ENCODE measurements around the gene SCN4A. TPM values are rescaled to one million over a fixed set of nuclear protein-coding genes. Genes with fewer than 3 reads are reported as not detected.
A peak's percentile ranks its signal among the peaks of the same experiment; 100 is the strongest.
"Not testable (repeated sequence)": the region's sequence is repeated elsewhere in the genome, so short reads cannot be mapped to it uniquely, and the experiment has no call there.

Gene SCN4A
- total RNA-seq, 2 experiments from 2014 or later, result 0.04 to 0.17 TPM

DNA sequence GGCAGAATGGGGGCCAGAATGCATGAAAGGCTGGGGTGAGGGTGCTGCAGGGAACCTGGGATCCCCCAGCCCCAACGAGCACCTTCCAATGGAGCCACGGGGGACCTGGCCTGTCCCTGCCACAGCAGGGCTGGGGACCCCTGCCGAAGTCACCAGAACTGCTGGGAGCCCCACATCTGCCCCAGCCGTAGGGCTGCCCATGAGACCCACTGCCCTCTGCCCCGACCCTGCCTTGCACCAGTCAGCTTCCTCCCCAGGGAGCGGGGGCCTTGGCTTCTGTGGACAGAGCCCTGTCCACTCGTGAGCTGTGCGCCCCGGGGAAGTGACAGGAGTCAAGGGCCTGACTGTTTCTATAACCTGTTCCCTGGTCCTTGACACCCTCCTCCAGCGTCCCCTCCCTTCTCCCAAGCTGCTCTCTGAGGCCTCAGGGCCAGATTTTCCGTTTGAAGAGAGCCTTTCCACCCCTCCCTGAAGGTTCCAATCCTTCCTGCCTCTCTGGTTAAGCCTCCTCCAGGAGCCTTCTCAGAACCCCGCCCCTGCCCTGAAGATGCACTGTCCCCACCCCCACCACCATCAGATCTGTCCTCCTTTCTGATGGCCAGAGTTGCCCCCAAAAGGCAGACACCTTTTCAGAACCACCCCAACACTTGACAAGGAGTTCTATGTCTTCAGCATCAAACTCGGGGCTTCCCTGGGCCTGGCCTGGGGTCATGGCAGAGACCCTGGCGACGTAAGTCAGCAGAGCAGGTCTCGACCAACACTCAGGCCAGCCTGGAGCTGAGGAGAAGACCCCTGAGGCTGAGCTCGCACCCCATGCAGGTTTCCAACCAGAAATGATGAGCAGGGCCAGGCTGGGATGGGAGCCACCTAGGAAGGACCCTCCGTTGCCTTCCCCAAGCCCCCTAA, 14.8 kb upstream of the SCN4A start:
- H3K27ac Mint-ChIP-seq, result peak overlapping the region; percentile 26
- H3K36me3 Mint-ChIP-seq (ENCODE audit: low read depth), result peaks cover 4% of the 10 kb centered on the region
- ChIA-PET POLR2A (no interaction called here), CTCF (interaction anchor here (0.6 to 2.7 kb wide), 4 partner anchors 10 to 278 kb away, joined by 3 to 11 read pairs (median 4); partner anchors contain the start of gene GH1)
- peaks cover 58% of the 10 kb centered on the region for H3K4me1 Mint-ChIP-seq
- peaks cover 5% of the 10 kb centered on the region for H3K9me3 Mint-ChIP-seq
- peaks cover 8% of the 10 kb centered on the region for H3K27me3 Mint-ChIP-seq
- no peak for DNase-seq
- H3K4me3 Mint-ChIP-seq, result no peak overlapping the region

GRCh38 chr17:63986821-63987220, 14.1 kb upstream of the SCN4A start:
- DNase-seq, result no peak
- Mint-ChIP-seq H3K36me3 (ENCODE audit: low read depth) (peaks cover 4% of the 10 kb centered on the region), H3K4me3 (no peak overlapping the region), H3K9me3 (peaks cover 9% of the 10 kb centered on the region), H3K27ac (peak overlapping the region; percentile 75), H3K27me3 (peaks cover 3% of the 10 kb centered on the region), H3K4me1 (peaks cover 51% of the 10 kb centered on the region)
- POLR2A ChIA-PET, result no interaction called here
- CTCF ChIA-PET, result interaction anchor here (0.6 to 2.7 kb wide), 2 partner anchors 68 to 279 kb away, joined by 4 to 11 read pairs; partner anchors contain the start of gene GH1

- Mint-ChIP-seq H3K36me3 (ENCODE audit: low read depth) (peaks cover 4% of the 10 kb centered on the region), H3K4me3 (no peak overlapping the region), H3K9me3 (peaks cover 11% of the 10 kb centered on the region), H3K27me3 (no peaks in the 10 kb centered on the region), H3K27ac (peak overlapping the region; percentile 85), H3K4me1 (peaks cover 39% of the 10 kb centered on the region)
- CTCF ChIA-PET, result interaction anchor here (0.7 to 3.4 kb wide), 15 partner anchors 9 to 97 kb away, joined by 3 to 11 read pairs (median 3); partner anchors contain the start of gene GH1
- no peak for DNase-seq
- POLR2A ChIA-PET, result no interaction called here
Observed at GRCh38 chr17:63985387-63986140, 12.8 kb upstream of the SCN4A start.

- Mint-ChIP-seq H3K27me3 (no peaks in the 10 kb centered on the region), H3K4me3 (no peak overlapping the region), H3K36me3 (ENCODE audit: low read depth) (peaks cover 4% of the 10 kb centered on the region), H3K27ac (peak overlapping the region; percentile 85), H3K4me1 (peaks cover 31% of the 10 kb centered on the region), H3K9me3 (peaks cover 11% of the 10 kb centered on the region)
- POLR2A ChIA-PET, result no interaction called here
- peak; percentile 79 for DNase-seq
- CTCF ChIA-PET, result interaction anchor here (1.0 to 3.4 kb wide), 11 partner anchors 9 to 81 kb away, joined by 3 to 11 read pairs (median 4); partner anchors contain the start of gene GH1
Observed at GRCh38 chr17:63984651-63985386, 12.1 kb upstream of the SCN4A start.

DNA sequence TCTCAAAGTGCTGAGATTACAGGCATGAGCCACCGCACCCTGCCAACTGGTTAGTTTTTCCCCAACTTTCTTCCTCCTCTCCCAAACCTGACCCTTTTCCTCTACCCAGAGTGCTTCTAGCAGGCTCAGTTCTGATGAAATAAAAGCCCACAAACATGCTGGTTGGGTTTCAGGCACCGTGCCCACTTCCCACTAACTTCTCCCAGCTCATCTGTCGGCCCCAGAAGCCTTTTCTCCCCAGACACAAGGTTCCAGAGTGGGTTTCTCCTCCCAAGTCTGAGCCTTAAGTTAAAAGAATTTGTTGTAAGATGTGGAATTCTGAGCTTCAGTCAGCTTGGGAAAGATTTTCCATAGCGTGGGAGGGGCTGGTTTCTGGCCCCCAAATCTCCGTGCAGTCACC, 11.5 kb upstream of the SCN4A start:
- H3K27ac Mint-ChIP-seq, result no peak overlapping the region
- H3K36me3 Mint-ChIP-seq (ENCODE audit: low read depth), result peaks cover 4% of the 10 kb centered on the region
- no peak for DNase-seq
- H3K27me3 Mint-ChIP-seq, result peaks cover under 1% of the 10 kb centered on the region
- ChIA-PET POLR2A (no interaction called here), CTCF (interaction anchor here (1.3 to 3.4 kb wide), 5 partner anchors 16 to 52 kb away, joined by 3 to 11 read pairs (median 4); partner anchors contain the start of gene CD79B)
- no peak overlapping the region for H3K4me3 Mint-ChIP-seq
- peaks cover 11% of the 10 kb centered on the region for H3K9me3 Mint-ChIP-seq
- peaks cover 28% of the 10 kb centered on the region for H3K4me1 Mint-ChIP-seq

DNA sequence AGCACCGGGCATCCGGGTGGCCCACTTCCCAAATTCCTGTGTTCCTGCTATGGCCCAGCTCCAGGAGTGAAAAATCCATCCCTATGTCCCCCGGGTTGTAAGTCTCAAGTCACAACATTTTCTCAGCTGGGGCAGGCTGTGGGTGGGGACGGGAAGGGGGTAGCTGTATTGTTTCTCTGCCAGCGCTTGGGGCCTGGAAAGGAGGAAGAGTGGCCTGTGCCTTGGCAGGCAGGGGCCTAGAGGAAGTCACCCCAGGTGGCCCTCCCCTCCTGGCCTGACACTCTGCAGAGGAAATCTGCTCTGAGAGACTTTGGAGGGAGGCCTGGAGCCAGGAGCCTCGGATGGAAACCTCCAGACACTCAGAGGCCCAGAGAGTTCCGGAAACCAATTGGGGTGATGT, 10.6 kb upstream of the SCN4A start:
- H3K27ac Mint-ChIP-seq, result no peak overlapping the region
- POLR2A ChIA-PET, result no interaction called here
- H3K36me3 Mint-ChIP-seq (ENCODE audit: low read depth), result peaks cover 4% of the 10 kb centered on the region
- CTCF ChIA-PET, result interaction anchor here (1.3 to 3.4 kb wide), 2 partner anchors 37 to 51 kb away, joined by 3 to 11 read pairs; partner anchors contain the start of gene CD79B
- H3K4me3 Mint-ChIP-seq, result no peak overlapping the region
- H3K27me3 Mint-ChIP-seq, result peaks cover 2% of the 10 kb centered on the region
- H3K4me1 Mint-ChIP-seq, result peaks cover 28% of the 10 kb centered on the region
- no peak for DNase-seq
- peaks cover 11% of the 10 kb centered on the region for H3K9me3 Mint-ChIP-seq

DNA sequence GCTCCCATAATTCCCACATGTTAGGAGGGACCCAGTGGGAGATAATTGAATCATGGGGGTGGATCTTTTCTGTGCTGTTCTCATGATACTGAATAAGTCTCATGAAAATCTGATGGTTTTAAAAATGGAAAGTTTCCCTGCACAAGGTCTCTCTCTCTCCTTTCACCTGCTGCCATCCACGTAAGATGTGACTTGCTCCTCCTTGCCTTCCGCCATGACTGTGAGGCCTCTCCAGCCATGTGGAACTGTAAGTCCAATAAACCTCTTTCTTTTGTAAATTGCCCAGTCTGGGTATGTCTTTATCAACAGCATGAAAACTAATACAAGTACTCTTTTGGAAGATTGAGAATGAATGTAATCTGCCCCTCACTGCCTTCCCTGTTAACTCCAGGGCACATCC, 9.9 kb upstream of the SCN4A start:
- peaks cover 11% of the 10 kb centered on the region for H3K9me3 Mint-ChIP-seq
- H3K27ac Mint-ChIP-seq; POLR2A ChIA-PET; H3K36me3 Mint-ChIP-seq (ENCODE audit: low read depth); H3K27me3 Mint-ChIP-seq; DNase-seq; H3K4me3 Mint-ChIP-seq: not testable (repeated sequence)
- peaks cover 28% of the 10 kb centered on the region for H3K4me1 Mint-ChIP-seq
- CTCF ChIA-PET, result interaction anchor here (0.6 to 1.3 kb wide), 3 partner anchors 50 to 79 kb away, joined by 3 read pairs; partner anchors contain the start of gene CD79B

DNA sequence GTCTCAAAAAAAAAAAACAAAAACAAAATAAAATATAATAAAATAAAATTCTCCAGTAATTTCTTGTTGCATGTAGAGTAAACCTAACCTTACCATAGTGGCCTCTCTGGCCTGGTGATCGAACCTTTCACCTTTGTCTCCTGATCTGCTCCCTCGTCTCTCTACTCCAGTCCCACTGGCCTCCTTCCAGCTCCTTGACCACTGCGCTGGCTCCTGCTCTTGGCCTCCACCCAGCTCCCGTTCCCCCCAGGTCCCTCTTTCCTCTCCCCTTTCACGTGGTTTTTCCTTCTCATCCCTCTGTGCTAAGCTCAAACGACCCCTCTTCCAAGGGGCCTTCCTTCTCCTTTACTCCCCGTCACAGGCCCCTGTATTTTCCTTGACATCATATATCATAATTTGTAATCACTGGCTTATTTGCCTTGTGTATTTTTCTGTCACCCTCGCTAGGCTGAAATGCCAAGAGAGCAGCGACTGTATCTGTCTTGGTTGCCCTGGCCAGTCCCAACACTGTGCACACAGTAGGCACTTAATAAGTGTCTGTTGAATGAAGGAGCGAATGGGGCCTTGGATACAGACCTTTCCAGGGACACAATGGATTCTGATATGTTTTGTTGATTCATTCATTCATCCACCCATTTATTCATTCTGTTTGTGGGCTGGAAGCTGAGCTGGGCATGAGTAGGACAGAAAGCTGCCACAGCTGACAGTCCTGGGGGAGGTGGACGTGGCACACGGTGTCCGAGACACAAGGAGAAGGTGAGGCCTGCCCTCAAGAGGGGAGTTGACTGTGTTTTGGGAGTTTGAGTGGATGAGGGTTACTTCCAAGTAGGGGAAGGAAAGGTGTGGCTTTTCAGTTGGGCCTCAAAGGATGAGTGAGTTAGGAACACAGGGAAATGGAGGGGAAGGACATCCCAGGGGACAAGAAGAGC, 5.8 kb upstream of the SCN4A start:
- Mint-ChIP-seq H3K9me3 (peaks cover 11% of the 10 kb centered on the region), H3K27me3 (peaks cover 6% of the 10 kb centered on the region), H3K4me3 (no peak overlapping the region), H3K4me1 (peaks cover 12% of the 10 kb centered on the region), H3K27ac (no peak overlapping the region), H3K36me3 (ENCODE audit: low read depth) (peaks cover 4% of the 10 kb centered on the region)
- ChIA-PET POLR2A (no interaction called here), CTCF (interaction anchor here (1.1 to 1.6 kb wide), 7 partner anchors 10 to 59 kb away, joined by 3 to 6 read pairs (median 3); no protein-coding TSS in a partner anchor)
- DNase-seq, result no peak

DNA sequence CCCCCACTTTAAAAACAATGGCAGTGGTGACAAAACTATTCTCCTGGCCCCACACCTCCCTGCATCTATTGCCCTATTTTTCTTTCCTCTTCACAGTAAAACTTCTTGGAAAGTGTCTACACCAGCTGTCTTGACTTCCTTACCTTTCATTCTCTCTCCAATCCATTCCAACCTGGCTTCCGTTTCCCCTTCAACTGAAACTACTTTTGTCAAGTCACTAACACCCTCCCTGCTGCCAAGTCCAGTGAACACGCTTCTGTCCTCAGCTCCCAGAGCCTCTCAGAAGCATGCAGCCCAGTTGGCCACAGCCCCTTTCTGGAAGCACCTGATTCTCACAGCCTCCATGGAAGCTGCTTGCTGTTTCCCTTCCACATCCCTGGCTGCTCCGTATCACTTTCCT, 4.0 kb upstream of the SCN4A start:
- no peaks in the 10 kb centered on the region for H3K36me3 Mint-ChIP-seq (ENCODE audit: low read depth)

GRCh38 chr17:63975541-63976092, 2.9 kb upstream of the SCN4A start:
- DNase-seq, result no peak
- ChIA-PET POLR2A (interaction anchor here (0.6 to 0.9 kb wide), 2 partner anchors 14 to 45 kb away, joined by 3 to 5 read pairs; partner anchors contain the start of gene ICAM2), CTCF (interaction anchor here (0.5 to 2.6 kb wide), 12 partner anchors 9 to 127 kb away, joined by 3 to 9 read pairs (median 4); partner anchors contain the start of gene GH1)
- no peaks in the 10 kb centered on the region for H3K36me3 Mint-ChIP-seq (ENCODE audit: low read depth)
- peaks cover 12% of the 10 kb centered on the region for H3K4me1 Mint-ChIP-seq
- no peak overlapping the region for H3K4me3 Mint-ChIP-seq
- H3K27me3 Mint-ChIP-seq, result peaks cover 6% of the 10 kb centered on the region
- no peak overlapping the region for H3K27ac Mint-ChIP-seq
- H3K9me3 Mint-ChIP-seq, result no peaks in the 10 kb centered on the region

More for the DNA sequence above, 4.0 kb upstream of the SCN4A start:
- ChIA-PET POLR2A (no interaction called here), CTCF (interaction anchor here (1.4 to 2.6 kb wide), 5 partner anchors 10 to 31 kb away, joined by 5 to 9 read pairs (median 6); no protein-coding TSS in a partner anchor)
- H3K4me3 Mint-ChIP-seq, result no peak overlapping the region
- DNase-seq, result no peak
- no peak overlapping the region for H3K27ac Mint-ChIP-seq
- H3K9me3 Mint-ChIP-seq, result peaks cover 1% of the 10 kb centered on the region
- peaks cover 12% of the 10 kb centered on the region for H3K4me1 Mint-ChIP-seq
- peaks cover 6% of the 10 kb centered on the region for H3K27me3 Mint-ChIP-seq

DNA sequence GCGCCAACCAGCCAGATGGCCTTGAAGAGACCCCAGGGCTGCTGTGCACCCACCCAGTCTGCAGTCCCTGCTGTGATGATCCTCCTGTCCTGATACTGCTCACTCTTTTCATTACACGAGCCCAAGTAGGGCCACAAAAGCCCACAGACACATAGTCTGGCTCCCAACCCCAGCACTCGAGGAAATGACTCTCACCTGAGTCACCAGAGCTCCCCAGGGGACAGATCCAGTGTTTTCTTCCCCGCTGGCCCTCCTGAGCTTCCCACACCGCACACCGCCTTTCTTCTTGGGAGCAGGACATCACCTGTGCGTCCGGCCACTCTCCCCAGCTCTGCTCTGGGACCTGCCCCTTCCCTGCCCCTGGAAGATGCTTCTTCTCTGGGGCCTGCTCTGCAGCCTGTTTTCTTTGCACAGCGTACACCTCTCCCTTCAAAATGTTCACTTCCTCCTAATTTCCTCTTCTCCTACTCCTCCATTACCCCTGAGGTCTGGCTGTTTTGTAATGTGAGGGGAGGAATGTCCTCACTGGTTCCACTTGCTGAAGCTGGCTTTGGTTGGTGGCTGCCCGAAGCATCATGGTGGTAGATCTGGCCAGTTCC, 2.0 kb upstream of the SCN4A start:
- no peaks in the 10 kb centered on the region for H3K36me3 Mint-ChIP-seq (ENCODE audit: low read depth)
- CTCF ChIA-PET, result interaction anchor here (0.9 to 2.1 kb wide), 12 partner anchors 10 to 56 kb away, joined by 3 to 9 read pairs (median 4); partner anchors contain the start of gene GH1
- POLR2A ChIA-PET, result no interaction called here
- H3K4me1 Mint-ChIP-seq, result peaks cover 12% of the 10 kb centered on the region
- H3K27ac Mint-ChIP-seq, result no peak overlapping the region
- H3K9me3 Mint-ChIP-seq, result no peaks in the 10 kb centered on the region
- no peak for DNase-seq
- no peak overlapping the region for H3K4me3 Mint-ChIP-seq
- peaks cover 6% of the 10 kb centered on the region for H3K27me3 Mint-ChIP-seq
